HG03064 (cell line): Measurements from ENCODE around the gene GRM4.

ENCODE experiments used
- ATAC-seq: cut with Tn5 transposase; IDR thresholded peaks from one replicate; pipeline ENCODE4 v1.9.1; 2021; ENCODE audit warnings: low read depth; ENCODE audit not compliant: unreplicated experiment

The GRM4 gene

GRCh38 chr6:34004706-34005105, 141.2 kb downstream of the GRM4 start:
- ATAC-seq: no peak

DNA sequence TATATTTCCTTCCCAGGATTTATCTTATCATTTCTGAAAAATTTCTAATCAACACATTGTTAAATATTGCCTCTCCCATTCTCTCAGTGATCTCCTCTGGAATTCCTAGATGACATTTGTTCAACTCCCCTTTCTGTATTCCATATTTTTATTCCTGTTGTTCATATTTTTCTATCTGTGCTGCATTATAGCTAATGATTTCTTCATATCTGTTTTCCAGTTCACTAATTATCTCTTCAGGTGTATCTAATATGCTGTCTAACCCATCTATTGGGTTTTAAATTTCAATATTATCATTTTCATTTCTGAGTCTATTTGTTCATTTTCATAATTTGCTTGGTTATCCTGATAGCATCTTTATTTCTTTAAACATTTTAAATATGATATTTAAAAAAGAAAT, 141.9 kb downstream of the GRM4 start:
- no peak for ATAC-seq

GRCh38 chr6:34001706-34002621, 143.9 kb downstream of the GRM4 start:
- no peak for ATAC-seq

DNA sequence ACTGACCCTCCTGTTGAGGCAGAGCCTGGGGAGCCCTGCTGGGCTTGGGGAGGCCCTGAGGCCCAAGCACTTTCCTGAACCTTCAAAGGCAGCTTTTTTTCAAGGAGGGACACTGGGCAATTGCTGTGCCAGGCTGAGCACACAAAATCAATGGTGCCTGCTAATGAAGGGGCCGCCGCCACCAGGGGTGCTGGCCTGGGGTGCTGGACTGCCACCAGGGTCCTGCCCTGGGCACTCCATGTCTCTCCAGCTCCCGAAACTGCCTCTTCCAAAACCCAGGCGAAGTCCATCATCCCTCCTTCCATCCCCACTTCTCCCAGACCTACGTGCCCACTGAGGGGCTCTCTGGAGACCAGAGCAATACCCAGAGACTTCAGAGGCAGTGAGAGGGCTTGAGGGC, 145.6 kb downstream of the GRM4 start:
- ATAC-seq: no peak

GRCh38 chr6:33999567-33999966, 146.3 kb downstream of the GRM4 start:
- ATAC-seq: no peak

GRCh38 chr6:33998660-33999059, 147.2 kb downstream of the GRM4 start:
- no peak for ATAC-seq

DNA sequence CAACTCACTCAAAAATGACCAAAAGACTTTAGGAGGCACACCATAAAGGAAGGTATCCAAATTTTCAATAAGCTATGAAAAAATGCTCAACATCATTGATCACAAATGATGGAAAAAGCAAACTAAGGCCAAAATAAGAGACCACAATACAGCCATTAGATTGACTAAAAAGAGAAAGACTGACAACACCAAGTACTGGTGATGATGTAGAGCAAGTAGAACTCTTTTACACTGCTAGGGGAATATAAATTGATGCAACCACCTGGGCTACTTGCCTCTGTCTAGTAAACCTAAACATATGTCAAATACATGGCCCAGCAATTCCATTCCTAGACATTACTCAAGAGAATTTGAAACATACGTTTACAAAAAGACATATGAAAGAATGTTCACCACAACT, 148.6 kb downstream of the GRM4 start:
- no peak for ATAC-seq

GRCh38 chr6:33996120-33996475, 149.8 kb downstream of the GRM4 start:
- no peak for ATAC-seq

DNA sequence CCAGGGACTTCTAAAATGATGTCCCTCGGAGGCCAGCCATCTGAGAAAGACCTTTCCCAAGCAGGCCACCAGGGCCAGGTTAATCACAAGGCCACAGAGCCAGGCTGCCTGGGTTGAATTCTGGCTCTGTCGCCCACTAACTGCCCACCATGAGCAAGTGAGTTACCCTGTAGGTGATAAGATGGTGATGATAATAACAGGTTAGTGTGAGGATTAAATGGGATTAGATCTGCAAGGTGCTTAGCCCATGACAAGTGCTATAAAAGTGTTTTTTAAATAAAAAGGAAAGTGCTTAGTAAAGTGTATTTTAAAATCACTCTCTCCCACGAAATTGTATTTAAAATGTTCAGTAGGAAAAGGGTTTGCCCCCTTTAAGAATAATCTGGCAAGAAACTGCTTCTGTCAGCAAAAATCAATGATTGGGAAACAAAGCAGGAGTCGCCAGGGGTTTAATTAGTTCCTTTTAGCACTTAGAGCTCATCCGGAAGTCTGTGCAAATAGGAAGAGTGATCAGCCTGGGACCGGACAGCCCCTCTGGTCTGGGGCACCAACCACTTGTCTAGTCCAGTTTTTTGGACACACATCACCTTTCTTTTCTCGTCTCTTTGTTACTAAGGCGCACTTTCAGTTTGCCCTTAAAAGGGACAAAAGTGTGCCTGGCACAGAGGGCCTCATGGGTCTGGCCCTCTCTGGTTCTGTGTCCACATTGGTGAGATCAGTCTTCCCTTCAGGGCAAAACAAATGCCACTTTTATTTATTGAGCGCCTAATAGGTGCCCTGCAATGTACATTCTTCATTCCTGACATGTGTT, 150.4 kb downstream of the GRM4 start:
- ATAC-seq: no peak

- ATAC-seq: no peak
Measured at GRCh38 chr6:33994472-33995308, 151.2 kb downstream of the GRM4 start.

GRCh38 chr6:33993653-33994471, 152.0 kb downstream of the GRM4 start:
- ATAC-seq: no peak

DNA sequence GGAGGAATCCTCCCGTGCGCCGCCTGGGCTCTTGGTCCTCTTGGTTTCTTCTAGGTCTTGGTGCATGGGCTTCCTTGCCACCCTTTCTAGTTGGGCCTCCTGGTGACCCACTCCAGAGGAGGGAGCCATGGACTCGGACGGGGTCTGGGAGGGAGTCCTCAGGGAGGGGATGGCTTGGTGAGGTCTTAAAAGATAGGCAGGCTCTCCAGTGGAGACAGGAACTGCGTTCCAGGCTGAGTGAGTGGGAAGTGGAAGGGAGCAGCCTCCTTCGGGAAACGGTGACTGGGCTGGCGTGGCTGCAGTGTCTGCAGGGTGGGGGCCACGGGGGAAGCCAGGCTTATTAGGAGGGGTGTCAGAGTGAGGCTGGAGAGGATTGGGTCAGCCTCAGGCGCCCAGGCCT, 152.8 kb downstream of the GRM4 start:
- ATAC-seq: no peak

DNA sequence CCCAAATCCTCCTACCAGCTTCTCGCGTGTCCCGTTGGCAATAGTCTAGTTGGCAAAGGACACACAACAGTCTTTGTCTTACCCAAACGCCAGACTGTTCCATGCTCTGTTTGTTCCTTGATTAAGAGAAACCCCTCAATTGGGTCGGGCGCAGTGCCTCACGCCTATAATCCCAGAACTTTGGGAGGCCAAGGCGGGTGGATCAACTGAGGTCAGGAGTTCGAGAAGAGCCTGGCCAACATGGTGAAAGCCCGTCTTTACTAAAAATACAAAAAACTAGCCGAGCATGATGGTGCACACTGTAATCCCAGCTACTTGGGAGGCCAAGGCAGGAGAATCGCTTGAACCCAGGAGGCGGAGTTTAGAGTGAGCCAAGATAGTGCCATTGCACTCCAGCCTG, 153.7 kb downstream of the GRM4 start:
- ATAC-seq: no peak

- ATAC-seq: no peak
Measured at GRCh38 chr6:33991610-33992009, 154.3 kb downstream of the GRM4 start.

DNA sequence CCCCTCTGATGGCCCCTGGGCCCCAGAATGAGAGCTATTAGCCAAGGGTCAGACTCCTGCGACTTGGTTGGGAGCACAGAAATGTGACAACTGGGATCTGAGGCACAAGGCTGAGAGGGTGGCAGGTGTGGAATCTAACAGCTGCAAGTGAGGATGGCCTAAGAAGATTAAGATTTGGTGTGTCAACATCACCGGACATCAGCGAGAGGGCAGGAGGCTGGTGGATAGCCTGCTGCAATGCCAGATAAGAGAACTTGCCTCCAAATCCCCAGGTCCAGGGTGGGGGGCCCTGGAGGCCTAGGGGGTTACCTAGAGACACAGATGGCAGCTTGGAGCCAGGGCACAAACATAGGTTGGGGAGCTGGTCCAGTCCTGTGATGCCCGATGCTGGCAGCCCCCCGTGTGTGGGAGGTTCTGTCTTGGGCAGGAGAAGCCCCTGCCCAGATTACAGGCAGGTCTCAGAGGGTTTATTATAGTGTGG, 155.8 kb downstream of the GRM4 start:
- ATAC-seq: no peak

GRCh38 chr6:33989016-33989854, 156.7 kb downstream of the GRM4 start:
- ATAC-seq: no peak

- no peak for ATAC-seq
Measured at GRCh38 chr6:33988121-33989015, 157.5 kb downstream of the GRM4 start.

- ATAC-seq: no peak
Measured at GRCh38 chr6:33987531-33988021, 158.3 kb downstream of the GRM4 start.
